Left lung (tissue), 10 donors: ENCODE results near the gene ARHGAP8. TPM values are rescaled to one million over a fixed set of nuclear protein-coding genes. Genes with fewer than 3 reads are reported as not detected.
A peak's percentile ranks its signal among the peaks of the same experiment; 100 is the strongest.

Source experiments
- ATAC-seq: fragments of 200-7000 bp; cut with Tn5 transposase; one replicate; pipeline ENCODE4 v1.9.1; 2020; ENCODE audit warnings: moderate library complexity
- DNase-seq, 4 donors: peaks; one replicate each; pipeline ENCODE4 v3.0.0-alpha.2; 2013 to 2020
- H3K27ac ChIP-seq, 2 donors: fragments of 200-600 bp; sonication (generic) in 1 of 2; one replicate each; pipeline versions ENCODE4 v1.5.0 to v1.8.0; 2020 to 2021
- H3K27me3 ChIP-seq, 2 donors: fragments of 200-600 bp; sonication (generic) in 1 of 2; one replicate each; pipeline versions ENCODE4 v1.5.0 to v1.8.0; 2020 to 2021
- H3K36me3 ChIP-seq, 2 donors: fragments of 200-600 bp; sonication (generic) in 1 of 2; one replicate each; pipeline versions ENCODE4 v1.5.0 to v1.8.0; 2020 to 2021
- H3K4me1 ChIP-seq, 2 donors: fragments of 200-600 bp; one replicate each; pipeline ENCODE4 v1.8.0; 2021
- H3K4me3 ChIP-seq, 2 donors: fragments of 200-600 bp; sonication (generic) in 1 of 2; one replicate each; pipeline versions ENCODE4 v1.5.0 to v1.8.0; 2020 to 2021; ENCODE audit warnings: mild to moderate bottlenecking in 1 of 2
- H3K9me3 ChIP-seq, 2 donors: fragments of 200-600 bp; sonication (generic) in 1 of 2; one replicate each; pipeline versions ENCODE4 v1.5.0 to v1.8.0; 2020 to 2021
- intact Hi-C, 2 donors: fragments of 100-400 bp; cut with DNase I; formaldehyde crosslinking; loops; one replicate each; pipeline versions ENCODE4 v1.11.2 to v1.14.2; 2022
- polyA plus RNA-seq, 6 donors: library from polyadenylated mRNA; unstranded; fragments of 120-200 nt; gene quantifications; one replicate each; pipeline ENCODE4 v1.2.1, GENCODE V29; 2013; ENCODE audit not compliant: insufficient read length in 6 of 6
- total RNA-seq, 2 donors: library from RNA; stranded (reverse); fragmentation: NEBNext Ultra II Directional; extraction: Animal tissue kit (Norgen Biotek cat#: 25700); gene quantifications; one replicate each; pipeline ENCODE4 v1.2.1, GENCODE V29; 2021
- TF ChIP-seq, protein P1 (sequence below), 2 donors: fragments of 200-600 bp; sonication (generic) in 1 of 2; IDR thresholded peaks; one replicate each; pipeline versions ENCODE4 v1.5.0 to v1.8.0; 2021; ENCODE audit warnings: antibody characterized with exemption in 2 of 2
- donor health status: DM: no; HTN: yes; CAD: no.
- donor health status: DM: no; HTN: no; CAD: no.

Gene ARHGAP8
- total and polyA plus RNA-seq, 8 donors, result 18.3 to 47.0 (median 35.0) TPM

DNA sequence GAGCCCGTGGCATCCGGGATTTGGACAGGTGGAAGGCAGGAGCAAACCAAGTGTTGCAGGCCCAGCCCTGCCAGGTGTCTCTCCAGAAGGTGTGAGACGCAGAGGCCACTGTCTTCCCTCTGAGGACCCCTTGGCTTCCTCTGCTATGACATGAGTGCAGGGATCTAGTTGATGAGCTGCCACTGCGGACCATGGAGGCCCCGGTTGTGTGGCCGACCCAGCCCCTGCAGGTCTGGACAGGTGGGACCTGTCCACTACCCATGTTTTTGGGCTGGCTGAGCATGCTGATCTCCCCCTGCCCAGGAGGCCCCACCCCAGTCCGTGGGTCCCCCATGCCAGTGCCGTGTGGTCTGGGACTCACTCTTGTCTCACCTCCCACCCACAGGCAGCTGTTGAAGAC lies 27.5 kb upstream of the ARHGAP8 start:
- TF ChIP-seq, protein P1, sequence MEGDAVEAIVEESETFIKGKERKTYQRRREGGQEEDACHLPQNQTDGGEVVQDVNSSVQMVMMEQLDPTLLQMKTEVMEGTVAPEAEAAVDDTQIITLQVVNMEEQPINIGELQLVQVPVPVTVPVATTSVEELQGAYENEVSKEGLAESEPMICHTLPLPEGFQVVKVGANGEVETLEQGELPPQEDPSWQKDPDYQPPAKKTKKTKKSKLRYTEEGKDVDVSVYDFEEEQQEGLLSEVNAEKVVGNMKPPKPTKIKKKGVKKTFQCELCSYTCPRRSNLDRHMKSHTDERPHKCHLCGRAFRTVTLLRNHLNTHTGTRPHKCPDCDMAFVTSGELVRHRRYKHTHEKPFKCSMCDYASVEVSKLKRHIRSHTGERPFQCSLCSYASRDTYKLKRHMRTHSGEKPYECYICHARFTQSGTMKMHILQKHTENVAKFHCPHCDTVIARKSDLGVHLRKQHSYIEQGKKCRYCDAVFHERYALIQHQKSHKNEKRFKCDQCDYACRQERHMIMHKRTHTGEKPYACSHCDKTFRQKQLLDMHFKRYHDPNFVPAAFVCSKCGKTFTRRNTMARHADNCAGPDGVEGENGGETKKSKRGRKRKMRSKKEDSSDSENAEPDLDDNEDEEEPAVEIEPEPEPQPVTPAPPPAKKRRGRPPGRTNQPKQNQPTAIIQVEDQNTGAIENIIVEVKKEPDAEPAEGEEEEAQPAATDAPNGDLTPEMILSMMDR (IDR thresholded peaks at IDR 0.05), result no peak
- Histone ChIP-seq H3K4me1 (peaks cover 9 to 20% of the 10 kb centered on the region in 2 donors), H3K27me3 (no peaks in the 10 kb centered on the region), H3K9me3 (no peaks in the 10 kb centered on the region), H3K36me3 (peaks cover 0 to 13% of the 10 kb centered on the region in 2 donors), H3K27ac (no peak overlapping the region), H3K4me3 (no peak overlapping the region)
- intact Hi-C loops, result no loop called here
- DNase-seq (no peak), ATAC-seq (no peak)

DNA sequence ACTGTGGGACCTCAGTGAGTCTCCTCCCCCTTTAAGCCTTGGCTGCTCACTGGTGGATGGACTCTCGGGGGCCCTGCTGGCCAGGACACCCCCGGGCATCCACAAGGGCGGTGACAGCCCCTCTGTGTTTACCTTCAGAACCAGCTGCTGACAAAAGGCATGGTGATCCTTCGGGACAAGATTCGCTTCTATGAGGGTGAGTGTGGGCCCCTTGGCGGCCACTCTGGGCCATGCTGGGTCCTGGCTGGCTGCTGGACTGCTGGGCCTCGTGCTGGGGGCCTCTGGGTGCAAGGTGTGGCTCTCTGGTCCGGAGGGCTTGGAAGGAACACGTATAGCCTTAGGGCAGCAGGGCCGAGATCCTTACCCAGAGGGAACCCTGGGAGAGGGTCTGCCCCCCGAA lies 25.9 kb upstream of the ARHGAP8 start:
- Histone ChIP-seq H3K4me3 (no peak overlapping the region), H3K9me3 (no peaks in the 10 kb centered on the region), H3K27me3 (no peaks in the 10 kb centered on the region), H3K27ac (no peak overlapping the region), H3K4me1 (peaks cover 9 to 24% of the 10 kb centered on the region in 2 donors), H3K36me3 (peaks cover 0 to 13% of the 10 kb centered on the region in 2 donors)
- DNase-seq (peak in 1 of 4 donors; percentile 24), ATAC-seq (no peak)
- intact Hi-C loops, result no loop called here
- TF ChIP-seq, protein P1 (IDR thresholded peaks at IDR 0.05), result no peak

DNA sequence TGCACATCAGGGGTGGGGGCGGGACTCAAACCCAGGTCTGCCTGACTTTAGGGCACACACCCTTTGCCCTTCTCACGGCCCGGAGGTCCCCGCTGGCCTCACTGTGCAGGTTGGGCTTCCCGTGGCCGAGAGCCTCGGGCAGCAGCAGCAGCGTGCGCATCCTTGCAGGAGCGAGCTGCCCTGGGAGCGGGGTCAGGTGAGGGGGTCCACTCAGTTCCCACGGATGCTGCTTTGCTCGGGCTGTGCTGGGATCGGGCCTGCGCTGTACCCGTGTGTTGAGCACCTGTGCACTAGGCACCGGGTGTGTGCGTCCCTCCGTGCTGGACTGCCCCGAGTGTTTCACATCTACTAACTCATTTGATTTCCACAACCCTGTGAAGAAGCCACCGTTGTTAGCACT lies 25.2 kb upstream of the ARHGAP8 start:
- DNase-seq (peak in 1 of 4 donors; percentile 73), ATAC-seq (no peak)
- H3K27me3 ChIP-seq, result no peaks in the 10 kb centered on the region
- peaks cover 0 to 13% of the 10 kb centered on the region in 2 donors for H3K36me3 ChIP-seq
- intact Hi-C loops, result no loop called here
- no peaks in the 10 kb centered on the region for H3K9me3 ChIP-seq
- no peak overlapping the region for H3K4me3 ChIP-seq
- TF ChIP-seq, protein P1 (IDR thresholded peaks at IDR 0.05), result no peak
- H3K4me1 ChIP-seq, result peaks cover 9 to 24% of the 10 kb centered on the region in 2 donors
- H3K27ac ChIP-seq, result no peak overlapping the region

DNA sequence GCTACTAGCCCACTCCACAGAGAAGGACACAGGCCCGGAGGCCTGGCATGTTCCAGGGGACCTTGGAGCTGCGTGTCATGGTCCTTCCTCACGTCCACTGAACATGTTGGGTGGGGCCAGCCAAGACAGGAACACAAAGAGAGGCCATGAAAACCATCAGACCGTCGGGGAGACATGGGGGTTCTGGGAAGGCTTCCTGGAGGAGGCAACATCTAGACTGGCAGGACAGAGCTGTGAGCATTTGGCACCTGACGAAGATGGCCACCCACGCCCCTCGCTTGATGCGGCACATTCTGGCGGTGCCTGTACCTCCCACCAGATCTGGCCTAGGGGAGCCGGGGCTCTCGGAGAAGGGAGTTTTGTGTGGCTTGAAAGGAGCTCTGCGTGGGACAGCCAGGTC lies 24.7 kb upstream of the ARHGAP8 start:
- H3K4me3 ChIP-seq, result no peak overlapping the region
- ATAC-seq (no peak), DNase-seq (peak in 1 of 4 donors; percentile 43)
- TF ChIP-seq, protein P1 (IDR thresholded peaks at IDR 0.05), result no peak
- H3K27me3 ChIP-seq, result no peaks in the 10 kb centered on the region
- no peak overlapping the region for H3K27ac ChIP-seq
- intact Hi-C loops, result no loop called here
- peaks cover 9 to 24% of the 10 kb centered on the region in 2 donors for H3K4me1 ChIP-seq
- peaks cover 0 to 13% of the 10 kb centered on the region in 2 donors for H3K36me3 ChIP-seq
- H3K9me3 ChIP-seq, result no peaks in the 10 kb centered on the region

DNA sequence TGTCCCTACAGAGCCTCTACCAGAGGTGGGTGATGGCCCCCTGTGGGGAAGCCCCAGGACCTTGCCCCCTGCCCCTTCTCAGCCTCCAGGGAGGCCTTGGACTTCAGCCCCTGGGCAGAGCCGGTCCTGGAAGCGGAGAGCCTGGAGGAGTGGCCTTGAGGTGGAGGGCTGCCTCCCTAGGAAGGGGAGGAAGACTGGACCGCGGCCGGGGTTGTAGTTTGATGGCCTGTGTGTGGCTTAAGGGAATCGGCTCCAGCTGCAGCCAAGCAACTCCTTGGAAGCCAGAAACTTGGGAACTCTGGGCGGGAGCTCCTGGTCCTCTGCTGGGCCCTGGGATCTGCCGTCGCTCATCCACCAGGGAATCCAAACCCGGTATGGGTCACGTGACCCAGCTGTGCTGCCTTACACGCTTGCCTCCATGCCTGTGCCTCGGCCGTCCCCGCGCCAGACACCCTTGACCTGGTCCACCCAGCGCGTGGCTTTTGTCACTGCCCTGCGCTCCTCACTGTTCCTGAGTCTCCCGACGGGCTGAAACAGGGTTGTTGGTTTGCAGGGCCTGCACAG lies 23.5 kb upstream of the ARHGAP8 start:
- no peaks in the 10 kb centered on the region for H3K9me3 ChIP-seq
- no peaks in the 10 kb centered on the region for H3K27me3 ChIP-seq
- no peak overlapping the region for H3K4me3 ChIP-seq
- ATAC-seq (peak; percentile 7), DNase-seq (peak in 1 of 4 donors; percentile 65)
- H3K27ac ChIP-seq, result peak overlapping the region in 1 of 2 donors; percentile 44
- TF ChIP-seq, protein P1 (IDR thresholded peaks at IDR 0.05), result no peak
- H3K4me1 ChIP-seq, result peaks cover 9 to 24% of the 10 kb centered on the region in 2 donors
- intact Hi-C loops, result no loop called here
- H3K36me3 ChIP-seq, result peaks cover 0 to 13% of the 10 kb centered on the region in 2 donors
